ENCODE results near the gene KLF3.
"Not testable (repeated sequence)": the region's sequence is repeated elsewhere in the genome, so short reads cannot be mapped to it uniquely, and the experiment has no call there.

KLF3 gene

DNA sequence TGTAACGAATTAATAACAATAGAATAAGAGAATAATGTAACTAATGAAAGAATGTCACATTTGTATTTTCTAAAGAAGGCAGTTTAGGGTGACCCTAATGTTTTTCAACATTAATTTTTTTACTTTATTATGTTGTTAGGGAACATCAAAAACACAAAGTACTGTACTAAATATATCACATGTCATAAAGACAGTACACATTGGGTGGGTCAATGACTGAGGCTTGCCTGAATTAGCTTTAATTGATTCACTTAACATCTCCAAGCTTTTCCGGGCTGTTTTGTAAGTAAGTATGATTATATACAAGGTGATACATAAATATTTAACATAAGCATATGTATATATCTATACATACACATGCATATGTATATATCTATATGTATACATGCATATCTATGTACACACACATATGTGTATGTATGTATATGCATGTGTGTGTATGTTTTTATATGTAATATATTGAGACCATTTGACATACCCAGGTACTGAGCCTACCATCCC lies 43.4 kb upstream of the KLF3 start:
- no peak overlapping the region for H3K4me3 ChIP-seq (ENCODE audit: low read depth, low read length)
- in situ Hi-C loops (cut with HindIII; ENCODE audit: low sequenced_read_pairs), result no loop called here
- TF ChIP-seq, protein P1, sequence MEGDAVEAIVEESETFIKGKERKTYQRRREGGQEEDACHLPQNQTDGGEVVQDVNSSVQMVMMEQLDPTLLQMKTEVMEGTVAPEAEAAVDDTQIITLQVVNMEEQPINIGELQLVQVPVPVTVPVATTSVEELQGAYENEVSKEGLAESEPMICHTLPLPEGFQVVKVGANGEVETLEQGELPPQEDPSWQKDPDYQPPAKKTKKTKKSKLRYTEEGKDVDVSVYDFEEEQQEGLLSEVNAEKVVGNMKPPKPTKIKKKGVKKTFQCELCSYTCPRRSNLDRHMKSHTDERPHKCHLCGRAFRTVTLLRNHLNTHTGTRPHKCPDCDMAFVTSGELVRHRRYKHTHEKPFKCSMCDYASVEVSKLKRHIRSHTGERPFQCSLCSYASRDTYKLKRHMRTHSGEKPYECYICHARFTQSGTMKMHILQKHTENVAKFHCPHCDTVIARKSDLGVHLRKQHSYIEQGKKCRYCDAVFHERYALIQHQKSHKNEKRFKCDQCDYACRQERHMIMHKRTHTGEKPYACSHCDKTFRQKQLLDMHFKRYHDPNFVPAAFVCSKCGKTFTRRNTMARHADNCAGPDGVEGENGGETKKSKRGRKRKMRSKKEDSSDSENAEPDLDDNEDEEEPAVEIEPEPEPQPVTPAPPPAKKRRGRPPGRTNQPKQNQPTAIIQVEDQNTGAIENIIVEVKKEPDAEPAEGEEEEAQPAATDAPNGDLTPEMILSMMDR (IDR thresholded peaks at IDR 0.05; ENCODE audit: low read depth, low read length, missing control alignments), result no peak
- DNase-seq (ENCODE audit: low read depth), result no peak

DNA sequence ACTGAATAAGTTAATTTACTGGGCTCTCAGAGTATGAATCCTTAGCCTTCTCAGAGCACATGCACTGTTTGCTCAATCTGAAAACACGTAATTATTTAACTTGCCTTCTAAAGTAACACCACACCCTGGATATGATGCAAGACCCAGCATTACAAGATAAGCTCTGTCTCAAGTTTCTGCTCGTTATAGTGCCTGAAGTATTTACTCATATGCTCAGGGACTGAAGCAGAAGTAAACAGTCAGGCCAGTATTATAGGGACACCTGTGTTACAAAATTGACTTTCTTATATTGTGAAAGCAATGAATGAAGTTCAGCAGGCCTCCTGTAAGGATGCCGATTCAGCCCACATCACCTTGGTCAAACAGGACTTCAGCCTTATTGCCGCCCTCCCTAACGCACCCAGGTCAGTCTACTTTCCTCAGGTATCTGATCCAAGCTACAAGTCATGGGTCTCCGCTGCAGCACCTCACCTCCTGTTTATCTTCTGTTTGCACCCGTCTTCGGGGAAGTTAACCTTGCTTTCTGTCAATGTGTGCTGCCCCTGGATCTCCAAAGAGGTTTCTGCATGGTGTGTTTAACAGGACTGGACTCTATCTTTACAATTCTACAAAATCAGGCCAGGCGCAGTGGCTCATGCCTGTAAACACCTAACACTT lies 42.8 kb upstream of the KLF3 start:
- in situ Hi-C loops (cut with HindIII; ENCODE audit: low sequenced_read_pairs), result no loop called here
- H3K4me3 ChIP-seq (ENCODE audit: low read depth, low read length), result no peak overlapping the region
- no peak for DNase-seq (ENCODE audit: low read depth)
- TF ChIP-seq, protein P1 (IDR thresholded peaks at IDR 0.05; ENCODE audit: low read depth, low read length, missing control alignments), result no peak

DNA sequence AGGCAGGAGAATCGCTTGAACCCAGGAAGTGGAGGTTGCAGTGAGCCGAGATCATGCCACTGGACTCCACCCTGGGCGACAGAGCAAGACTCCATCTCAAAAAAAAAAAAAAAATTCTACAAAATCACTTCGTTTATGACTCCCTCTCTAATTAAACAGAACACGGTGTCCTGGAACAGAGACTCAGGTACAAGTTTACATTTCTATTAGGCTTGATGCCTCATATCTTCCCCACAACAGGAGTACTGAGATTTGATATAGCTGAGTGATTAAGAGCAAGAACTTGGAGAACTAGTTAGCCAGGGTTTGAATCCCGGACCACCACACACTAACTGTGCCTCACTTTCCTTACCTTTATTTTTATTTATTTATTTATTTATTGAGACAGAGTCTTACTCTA lies 42.2 kb upstream of the KLF3 start:
- DNase-seq (ENCODE audit: low read depth), result no peak
- TF ChIP-seq, protein P1 (IDR thresholded peaks at IDR 0.05; ENCODE audit: low read depth, low read length, missing control alignments), result no peak
- in situ Hi-C loops (cut with HindIII; ENCODE audit: low sequenced_read_pairs), result no loop called here
- no peak overlapping the region for H3K4me3 ChIP-seq (ENCODE audit: low read depth, low read length)

DNA sequence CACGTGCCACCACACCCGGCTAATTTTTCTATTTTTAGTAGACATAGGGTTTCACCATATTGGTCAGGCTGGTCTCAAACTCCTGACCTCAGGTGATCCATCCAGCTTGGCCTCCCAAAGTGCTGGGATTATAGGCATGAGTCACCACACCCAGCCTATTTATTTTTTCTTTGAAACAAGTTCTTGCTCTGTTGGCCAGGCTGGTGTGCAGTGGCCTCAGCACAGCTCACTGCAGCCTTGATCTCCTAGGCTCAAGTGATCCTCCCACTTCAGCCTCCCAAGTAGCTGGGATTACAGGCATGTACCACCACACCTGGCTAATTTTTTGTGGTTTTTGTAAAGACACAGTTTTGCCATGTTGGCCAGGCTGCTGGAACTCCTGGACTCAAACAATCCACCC lies 41.7 kb upstream of the KLF3 start:
- in situ Hi-C loops (cut with HindIII; ENCODE audit: low sequenced_read_pairs); H3K4me3 ChIP-seq (ENCODE audit: low read depth, low read length); DNase-seq (ENCODE audit: low read depth): not testable (repeated sequence)

DNA sequence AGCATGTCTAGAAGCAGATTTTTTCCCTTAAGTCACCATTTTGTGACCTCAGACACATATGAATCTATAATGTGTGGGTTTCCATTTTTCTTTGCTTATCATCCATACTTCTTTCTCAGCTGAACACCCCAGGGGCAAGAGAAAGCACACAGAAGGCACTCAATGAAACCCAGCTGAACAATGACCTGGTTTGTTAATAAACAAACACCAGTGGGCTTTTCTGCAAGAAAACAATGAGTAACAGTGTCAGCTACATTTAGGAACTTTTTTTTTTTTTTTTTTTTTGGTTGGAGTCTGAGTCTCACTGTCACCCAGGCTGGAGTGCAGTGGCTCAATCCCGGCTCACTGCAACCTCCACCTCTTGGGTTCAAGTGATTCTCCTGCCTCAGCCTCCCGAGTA lies 40.7 kb upstream of the KLF3 start:
- no peak for DNase-seq (ENCODE audit: low read depth)
- TF ChIP-seq, protein P1 (IDR thresholded peaks at IDR 0.05; ENCODE audit: low read depth, low read length, missing control alignments), result no peak
- in situ Hi-C loops (cut with HindIII; ENCODE audit: low sequenced_read_pairs), result no loop called here
- H3K4me3 ChIP-seq (ENCODE audit: low read depth, low read length), result no peak overlapping the region

DNA sequence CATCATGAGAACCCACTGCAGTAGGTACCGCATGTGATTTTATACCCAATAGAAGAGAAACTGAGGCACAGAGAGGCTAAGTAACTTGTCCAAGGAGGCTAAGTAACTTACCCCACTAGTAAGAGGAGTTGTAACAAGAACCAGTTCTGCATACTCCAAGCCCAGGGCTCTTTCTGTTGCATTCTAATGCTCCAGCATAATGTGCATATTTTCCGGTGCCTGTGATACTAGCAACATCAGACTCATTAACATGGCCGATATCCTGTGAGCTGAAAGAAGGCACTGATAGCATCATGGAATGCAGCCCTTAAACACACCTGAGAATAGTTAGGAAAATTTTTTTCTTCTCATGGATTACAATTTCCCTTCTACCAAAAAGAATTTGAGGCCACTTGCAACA lies 39.7 kb upstream of the KLF3 start:
- DNase-seq (ENCODE audit: low read depth), result no peak
- H3K4me3 ChIP-seq (ENCODE audit: low read depth, low read length), result no peak overlapping the region
- in situ Hi-C loops (cut with HindIII; ENCODE audit: low sequenced_read_pairs), result no loop called here
- TF ChIP-seq, protein P1 (IDR thresholded peaks at IDR 0.05; ENCODE audit: low read depth, low read length, missing control alignments), result no peak

DNA sequence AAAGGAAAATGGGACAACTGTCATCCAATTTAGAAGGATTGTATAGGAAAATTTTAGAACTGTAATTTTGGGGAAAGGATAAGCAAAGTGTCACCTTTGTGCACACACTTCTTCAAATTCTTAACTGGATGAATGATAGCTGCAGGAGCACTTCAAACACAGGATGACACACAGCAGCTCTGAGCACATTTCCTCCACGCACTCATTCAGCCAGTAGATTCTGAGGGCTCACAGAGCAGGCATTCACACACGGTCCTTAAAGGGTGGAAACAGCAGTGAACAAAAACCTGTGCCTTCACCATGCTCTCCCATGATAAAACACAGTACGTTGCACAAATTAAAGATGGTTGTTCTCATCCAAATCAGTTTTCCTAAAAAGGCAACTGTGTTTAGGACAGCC lies 38.5 kb upstream of the KLF3 start:
- no peak overlapping the region for H3K4me3 ChIP-seq (ENCODE audit: low read depth, low read length)
- no peak for DNase-seq (ENCODE audit: low read depth)
- in situ Hi-C loops (cut with HindIII; ENCODE audit: low sequenced_read_pairs), result no loop called here
- TF ChIP-seq, protein P1 (IDR thresholded peaks at IDR 0.05; ENCODE audit: low read depth, low read length, missing control alignments), result no peak

DNA sequence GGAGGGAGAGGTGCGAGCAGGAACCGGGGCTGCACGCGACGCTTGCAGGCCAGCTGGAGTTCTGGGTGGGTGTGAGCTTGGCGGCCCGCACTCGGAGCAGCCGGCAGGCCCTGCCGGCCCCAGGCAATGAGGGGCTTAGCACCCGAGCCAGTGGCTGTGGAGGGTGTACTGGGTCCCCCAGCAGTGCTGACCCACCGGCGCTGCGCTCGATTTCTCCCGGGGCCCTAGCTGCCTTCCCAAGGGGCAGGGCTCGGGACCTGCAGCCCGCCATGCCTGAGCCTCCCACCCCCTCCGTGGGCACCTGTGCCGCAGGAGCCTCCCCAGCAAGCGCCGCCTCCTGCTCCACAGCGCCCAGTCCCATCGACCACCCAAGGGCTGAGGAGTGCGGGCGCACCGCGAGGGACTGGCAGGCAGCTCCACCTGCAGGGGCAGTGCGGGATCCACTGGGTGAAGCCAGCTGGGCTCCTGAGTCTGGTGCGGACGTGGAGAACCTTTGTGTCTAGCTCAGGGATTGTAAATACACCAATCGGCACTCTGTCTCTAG lies 37.0 kb upstream of the KLF3 start:
- DNase-seq (ENCODE audit: low read depth); in situ Hi-C loops (cut with HindIII; ENCODE audit: low sequenced_read_pairs); H3K4me3 ChIP-seq (ENCODE audit: low read depth, low read length): not testable (repeated sequence)
